ENCODE measurements around the gene UBE2J1. TPM values are rescaled to one million over a fixed set of nuclear protein-coding genes. Genes with fewer than 3 reads are reported as not detected.

Gene UBE2J1
- total RNA-seq, 1 donor from 2014 or later: 31.5 TPM

- H3K4me3 Mint-ChIP-seq (ENCODE audit: unreplicated experiment): no peak overlapping the region
- no peak for TF ChIP-seq CTCF (IDR thresholded peaks at IDR 0.05; ENCODE audit: partially characterized antibody, unreplicated experiment)
- H3K27me3 Mint-ChIP-seq (ENCODE audit: unreplicated experiment): no peaks in the 10 kb centered on the region
- H3K27ac Mint-ChIP-seq (ENCODE audit: unreplicated experiment): no peak overlapping the region
- no peak for DNase-seq
- peaks cover 4% of the 10 kb centered on the region for H3K36me3 Mint-ChIP-seq (ENCODE audit: unreplicated experiment)
- peaks cover 3% of the 10 kb centered on the region for H3K9me3 Mint-ChIP-seq (ENCODE audit: unreplicated experiment)
- H3K4me1 Mint-ChIP-seq (ENCODE audit: low read depth, unreplicated experiment): peaks cover 16% of the 10 kb centered on the region
Measured at GRCh38 chr6:89287351-89288028, 65.0 kb downstream of the UBE2J1 start.

- H3K4me1 Mint-ChIP-seq (ENCODE audit: low read depth, unreplicated experiment): peaks cover 20% of the 10 kb centered on the region
- no peak for DNase-seq
- H3K36me3 Mint-ChIP-seq (ENCODE audit: unreplicated experiment): peaks cover 4% of the 10 kb centered on the region
- no peak overlapping the region for H3K4me3 Mint-ChIP-seq (ENCODE audit: unreplicated experiment)
- H3K9me3 Mint-ChIP-seq (ENCODE audit: unreplicated experiment): peaks cover 3% of the 10 kb centered on the region
- no peak overlapping the region for H3K27ac Mint-ChIP-seq (ENCODE audit: unreplicated experiment)
- no peak for TF ChIP-seq CTCF (IDR thresholded peaks at IDR 0.05; ENCODE audit: partially characterized antibody, unreplicated experiment)
- H3K27me3 Mint-ChIP-seq (ENCODE audit: unreplicated experiment): no peaks in the 10 kb centered on the region
Measured at GRCh38 chr6:89286516-89286915, 66.0 kb downstream of the UBE2J1 start.

GRCh38 chr6:89284963-89285735 lies 67.4 kb downstream of the UBE2J1 start:
- Mint-ChIP-seq H3K4me3 (ENCODE audit: unreplicated experiment) (no peak overlapping the region), H3K9me3 (ENCODE audit: unreplicated experiment) (peaks cover 3% of the 10 kb centered on the region), H3K27ac (ENCODE audit: unreplicated experiment) (no peak overlapping the region), H3K27me3 (ENCODE audit: unreplicated experiment) (no peaks in the 10 kb centered on the region), H3K4me1 (ENCODE audit: low read depth, unreplicated experiment) (peaks cover 13% of the 10 kb centered on the region), H3K36me3 (ENCODE audit: unreplicated experiment) (no peaks in the 10 kb centered on the region)
- no peak for DNase-seq
- TF ChIP-seq CTCF (IDR thresholded peaks at IDR 0.05; ENCODE audit: partially characterized antibody, unreplicated experiment): no peak

- Mint-ChIP-seq H3K4me3 (ENCODE audit: unreplicated experiment) (no peak overlapping the region), H3K9me3 (ENCODE audit: unreplicated experiment) (peaks cover 3% of the 10 kb centered on the region), H3K27me3 (ENCODE audit: unreplicated experiment) (no peaks in the 10 kb centered on the region), H3K4me1 (ENCODE audit: low read depth, unreplicated experiment) (peaks cover 11% of the 10 kb centered on the region), H3K36me3 (ENCODE audit: unreplicated experiment) (no peaks in the 10 kb centered on the region), H3K27ac (ENCODE audit: unreplicated experiment) (no peak overlapping the region)
- no peak for TF ChIP-seq CTCF (IDR thresholded peaks at IDR 0.05; ENCODE audit: partially characterized antibody, unreplicated experiment)
- no peak for DNase-seq
Measured at GRCh38 chr6:89284081-89284480, 68.4 kb downstream of the UBE2J1 start.

GRCh38 chr6:89282749-89283148 lies 69.8 kb downstream of the UBE2J1 start:
- TF ChIP-seq CTCF (IDR thresholded peaks at IDR 0.05; ENCODE audit: partially characterized antibody, unreplicated experiment): no peak
- DNase-seq: no peak
- H3K4me1 Mint-ChIP-seq (ENCODE audit: low read depth, unreplicated experiment): peaks cover 4% of the 10 kb centered on the region
- H3K36me3 Mint-ChIP-seq (ENCODE audit: unreplicated experiment): no peaks in the 10 kb centered on the region
- no peaks in the 10 kb centered on the region for H3K27me3 Mint-ChIP-seq (ENCODE audit: unreplicated experiment)
- no peak overlapping the region for H3K4me3 Mint-ChIP-seq (ENCODE audit: unreplicated experiment)
- no peaks in the 10 kb centered on the region for H3K9me3 Mint-ChIP-seq (ENCODE audit: unreplicated experiment)
- H3K27ac Mint-ChIP-seq (ENCODE audit: unreplicated experiment): no peak overlapping the region
